ENCODE data around the gene KYAT1. TPM values are rescaled to one million over a fixed set of nuclear protein-coding genes. Genes with fewer than 3 reads are reported as not detected.
"Not testable (repeated sequence)": the region's sequence is repeated elsewhere in the genome, so short reads cannot be mapped to it uniquely, and the experiment has no call there.

KYAT1 gene
- total and polyA plus RNA-seq, 2 donors from 2014 or later, result 5.1 to 17.0 TPM

- no peak overlapping the region for H3K4me3 ChIP-seq (ENCODE audit: low read length in 3 of 3)
- FAIRE-seq (no peak), DNase-seq (no peak)
- H3K4me1 ChIP-seq (ENCODE audit: control insufficient read depth in 2 of 3, insufficient read depth in 2 of 3, low read depth in 1 of 3, low read length in 3 of 3), result no peaks in the 10 kb centered on the region
- TF ChIP-seq CTCF (IDR thresholded peaks at IDR 0.05; ENCODE audit: borderline replicate concordance, extremely low read depth, insufficient read depth), result no peak
- no peak overlapping the region for H3K27ac ChIP-seq (ENCODE audit: low read depth in 2 of 2, low read length in 2 of 2)
- no peak overlapping the region for H3K9ac ChIP-seq (ENCODE audit: low read length in 3 of 3)
- no peaks in the 10 kb centered on the region for H3K27me3 ChIP-seq (ENCODE audit: control insufficient read depth, insufficient read depth, low read length)
- H3K9me3 ChIP-seq (ENCODE audit: control insufficient read depth in 2 of 3, insufficient read depth in 1 of 3, low read length in 3 of 3), result no peaks in the 10 kb centered on the region
- intact Hi-C loops (cut with DNase I), result no loop called here
- H3K36me3 ChIP-seq (ENCODE audit: control insufficient read depth in 2 of 3, insufficient read depth in 3 of 3, low read length in 3 of 3), result peaks cover 3 to 46% (median 36%) of the 10 kb centered on the region in 3 donors
These were observed 81.7 kb downstream of the KYAT1 start for GRCh38 chr9:128800061-128800460.

DNA sequence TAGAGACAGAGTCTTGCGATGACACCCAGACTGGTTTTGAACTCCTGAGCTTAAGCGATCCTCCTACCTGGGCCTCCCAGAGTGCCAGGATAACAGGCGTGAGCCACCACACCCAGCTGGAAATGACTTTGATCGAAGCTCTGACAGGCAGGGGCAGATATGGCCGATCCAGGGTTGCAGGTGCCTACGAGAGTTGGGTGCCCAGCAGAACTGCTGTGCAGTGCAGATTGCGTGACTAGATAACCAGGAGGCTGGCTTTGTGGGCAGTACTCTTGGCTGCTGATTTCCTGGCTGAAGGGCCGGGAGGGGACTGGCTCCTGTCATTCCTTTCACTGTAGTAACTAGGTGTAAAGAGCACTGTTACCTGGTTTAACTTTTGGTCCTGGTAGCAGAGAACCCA lies 82.9 kb downstream of the KYAT1 start:
- intact Hi-C loops (cut with DNase I), result no loop called here
- Histone ChIP-seq H3K4me1 (ENCODE audit: control insufficient read depth in 2 of 3, insufficient read depth in 2 of 3, low read depth in 1 of 3, low read length in 3 of 3) (peaks cover 0 to under 1% (median 0%) of the 10 kb centered on the region in 3 donors), H3K9me3 (ENCODE audit: control insufficient read depth in 2 of 3, insufficient read depth in 1 of 3, low read length in 3 of 3) (no peaks in the 10 kb centered on the region), H3K36me3 (ENCODE audit: control insufficient read depth in 2 of 3, insufficient read depth in 3 of 3, low read length in 3 of 3) (peaks cover 3 to 38% (median 33%) of the 10 kb centered on the region in 3 donors), H3K27me3 (ENCODE audit: control insufficient read depth, insufficient read depth, low read length) (no peaks in the 10 kb centered on the region), H3K9ac (ENCODE audit: low read length in 3 of 3) (no peak overlapping the region), H3K4me3 (ENCODE audit: low read length in 3 of 3) (no peak overlapping the region), H3K27ac (ENCODE audit: low read depth in 2 of 2, low read length in 2 of 2) (no peak overlapping the region)
- no peak for TF ChIP-seq CTCF (IDR thresholded peaks at IDR 0.05; ENCODE audit: borderline replicate concordance, extremely low read depth, insufficient read depth)
- FAIRE-seq (no peak), DNase-seq (no peak)

GRCh38 chr9:128794961-128795360 lies 86.8 kb downstream of the KYAT1 start:
- FAIRE-seq; DNase-seq; intact Hi-C loops (cut with DNase I); H3K4me1 ChIP-seq (ENCODE audit: control insufficient read depth in 2 of 3, insufficient read depth in 2 of 3, low read depth in 1 of 3, low read length in 3 of 3); H3K27ac ChIP-seq (ENCODE audit: low read depth in 2 of 2, low read length in 2 of 2); H3K9me3 ChIP-seq (ENCODE audit: control insufficient read depth in 2 of 3, insufficient read depth in 1 of 3, low read length in 3 of 3); H3K27me3 ChIP-seq (ENCODE audit: control insufficient read depth, insufficient read depth, low read length); H3K4me3 ChIP-seq (ENCODE audit: low read length in 3 of 3); H3K9ac ChIP-seq (ENCODE audit: low read length in 3 of 3): not testable (repeated sequence)
- peaks cover 3 to 46% (median 35%) of the 10 kb centered on the region in 3 donors for H3K36me3 ChIP-seq (ENCODE audit: control insufficient read depth in 2 of 3, insufficient read depth in 3 of 3, low read length in 3 of 3)

GRCh38 chr9:128792978-128793686 lies 88.6 kb downstream of the KYAT1 start:
- H3K9ac ChIP-seq (ENCODE audit: low read length in 3 of 3), result no peak overlapping the region
- H3K4me3 ChIP-seq (ENCODE audit: low read length in 3 of 3), result no peak overlapping the region
- peaks cover 3 to 35% (median 25%) of the 10 kb centered on the region in 3 donors for H3K36me3 ChIP-seq (ENCODE audit: control insufficient read depth in 2 of 3, insufficient read depth in 3 of 3, low read length in 3 of 3)
- H3K27me3 ChIP-seq (ENCODE audit: control insufficient read depth, insufficient read depth, low read length), result no peaks in the 10 kb centered on the region
- DNase-seq, result no peak
- H3K4me1 ChIP-seq (ENCODE audit: control insufficient read depth in 2 of 3, insufficient read depth in 2 of 3, low read depth in 1 of 3, low read length in 3 of 3), result peaks cover 0 to 11% (median 9%) of the 10 kb centered on the region in 3 donors
- FAIRE-seq, result no peak
- H3K9me3 ChIP-seq (ENCODE audit: control insufficient read depth in 2 of 3, insufficient read depth in 1 of 3, low read length in 3 of 3), result no peaks in the 10 kb centered on the region
- peak overlapping the region in 1 of 2 donors; percentile 43 for H3K27ac ChIP-seq (ENCODE audit: low read depth in 2 of 2, low read length in 2 of 2)
- intact Hi-C loops (cut with DNase I), result no loop called here
- TF ChIP-seq CTCF (IDR thresholded peaks at IDR 0.05; ENCODE audit: borderline replicate concordance, extremely low read depth, insufficient read depth), result no peak
